IMR-90 (cell line): ENCODE results near the gene SERINC3. TPM values are rescaled to one million over a fixed set of nuclear protein-coding genes. Genes with fewer than 3 reads are reported as not detected.

Source experiments
- ATAC-seq: fragments of 200-7000 bp; cut with Tn5 transposase; 2 replicates; pipeline ENCODE4 v1.9.1; 2020; ENCODE audit warnings: low read depth, mild to moderate bottlenecking, moderate library complexity
- BruUV-seq: library from RNA; stranded (reverse); fragments of 400-500 nt; replicated peaks from 2 replicates; lab custom pipeline; 2021; lab: Mats Ljungman, UMichigan
- CTCF ChIA-PET: fragments of 300-600 bp; formaldehyde crosslinking; extraction: SDS; loops from one replicate; lab custom pipeline; 2021; ENCODE audit warnings: antibody characterized with exemption; lab: Yijun Ruan, JAX
- POLR2A ChIA-PET: fragments of 300-600 bp; sonication (Branson Sonifier 250); formaldehyde crosslinking; loops from one replicate; lab custom pipeline; 2022; ENCODE audit warnings: antibody characterized with exemption; ENCODE audit not compliant: unreplicated experiment; lab: Charles Lee
- DNase-seq: peaks from one replicate; pipeline ENCODE4 v3.0.0; 2013
- H2AFZ ChIP-seq: replicated peaks from 2 replicates; pipeline ENCODE3; 2013; ENCODE audit warnings: low read length, mild to moderate bottlenecking; ENCODE audit not compliant: poor library complexity
- H2AK5ac ChIP-seq: 2 replicates; pipeline ENCODE4 v1.6.1; 2013; ENCODE audit warnings: low read depth, low read length, inconsistent platforms
- H2AK9ac ChIP-seq: replicated peaks from 2 replicates; pipeline ENCODE3; 2013; ENCODE audit warnings: mild to moderate bottlenecking, low read depth, low read length, moderate library complexity; ENCODE audit not compliant: poor library complexity
- H2BK120ac ChIP-seq: 2 replicates; pipeline ENCODE4 v1.6.1; 2013; ENCODE audit warnings: low read depth, low read length, inconsistent platforms
- H2BK15ac ChIP-seq: 3 replicates; pipeline ENCODE4 v1.6.1; 2013; ENCODE audit warnings: low read depth, low read length, inconsistent platforms
- H2BK20ac ChIP-seq: 2 replicates; pipeline ENCODE4 v1.6.1; 2013; ENCODE audit warnings: low read depth, mild to moderate bottlenecking, inconsistent platforms, low read length, moderate library complexity
- H2BK5ac ChIP-seq: 2 replicates; pipeline ENCODE4 v1.6.1; 2013; ENCODE audit warnings: mild to moderate bottlenecking, low read depth, low read length, inconsistent platforms; ENCODE audit not compliant: poor library complexity, severe bottlenecking
- H3K14ac ChIP-seq: replicated peaks from 2 replicates; pipeline ENCODE4 v1.6.1; 2013; ENCODE audit warnings: low read depth, low read length, inconsistent platforms
- H3K18ac ChIP-seq: 2 replicates; pipeline ENCODE4 v1.6.1; 2013; ENCODE audit warnings: low read depth, low read length, control low read depth
- H3K23ac ChIP-seq: 2 replicates; pipeline ENCODE4 v1.6.1; 2013; ENCODE audit warnings: low read depth, low read length, inconsistent platforms
- H3K27ac ChIP-seq: 2 replicates; pipeline ENCODE4 v1.5.1; 2013; ENCODE audit warnings: mild to moderate bottlenecking, control low read depth, low read length; ENCODE audit not compliant: insufficient read depth
- H3K27me3 ChIP-seq: 2 replicates; pipeline ENCODE4 v1.6.1; 2013; ENCODE audit warnings: low read length; ENCODE audit not compliant: control insufficient read depth, insufficient read depth
- H3K36me3 ChIP-seq: 2 replicates; pipeline ENCODE4 v1.6.1; 2013; ENCODE audit warnings: low read length, mixed read lengths; ENCODE audit not compliant: control insufficient read depth, insufficient read depth
- H3K4ac ChIP-seq: 2 replicates; pipeline ENCODE4 v1.6.1; 2013; ENCODE audit warnings: low read depth, low read length, inconsistent platforms
- H3K4me1 ChIP-seq: 2 replicates; pipeline ENCODE4 v1.6.1; 2013; ENCODE audit warnings: low read length, mixed read lengths; ENCODE audit not compliant: control insufficient read depth, insufficient read depth
- H3K4me2 ChIP-seq: 2 replicates; pipeline ENCODE4 v1.6.1; 2013; ENCODE audit warnings: low read depth, mild to moderate bottlenecking, control low read depth, low read length, moderate library complexity
- H3K4me3 ChIP-seq: 2 replicates; pipeline ENCODE4 v1.5.1; 2013; ENCODE audit warnings: low read depth, mild to moderate bottlenecking, control low read depth, low read length, moderate library complexity; ENCODE audit not compliant: insufficient read depth
- H3K56ac ChIP-seq: 2 replicates; pipeline ENCODE4 v1.6.1; 2013; ENCODE audit warnings: low read length, inconsistent platforms; ENCODE audit not compliant: insufficient read depth; ENCODE audit errors: extremely low read depth
- H3K79me1 ChIP-seq, 2 experiments: 2 replicates each; pipeline ENCODE4 v1.6.1; 2013; ENCODE audit warnings: low read length in 2 of 2, inconsistent platforms in 1 of 2, low read depth in 1 of 2
- H3K9ac ChIP-seq: 2 replicates; pipeline ENCODE4 v1.6.1; 2013; ENCODE audit warnings: low read depth, low read length, control low read depth
- H3K9me1 ChIP-seq: 2 replicates; pipeline ENCODE4 v1.6.1; 2013; ENCODE audit warnings: low read length, inconsistent platforms; ENCODE audit not compliant: insufficient read depth
- H3K9me3 ChIP-seq: 2 replicates; pipeline ENCODE4 v1.6.1; 2013; ENCODE audit warnings: low read length; ENCODE audit not compliant: control insufficient read depth, insufficient read depth
- H4K20me1 ChIP-seq: 2 replicates; pipeline ENCODE4 v1.6.1; 2013; ENCODE audit warnings: low read length, inconsistent platforms; ENCODE audit not compliant: insufficient read depth
- H4K5ac ChIP-seq: 2 replicates; pipeline ENCODE4 v1.6.1; 2013; ENCODE audit warnings: mild to moderate bottlenecking, low read depth, low read length, control low read depth
- H4K8ac ChIP-seq, 2 experiments: 2 replicates each; pipeline ENCODE4 v1.6.1; 2013; ENCODE audit warnings: low read depth in 2 of 2, low read length in 2 of 2, control low read depth in 1 of 2, inconsistent platforms in 1 of 2
- H4K91ac ChIP-seq: 2 replicates; pipeline ENCODE4 v1.6.1; 2013; ENCODE audit warnings: low read depth, low read length, inconsistent platforms; ENCODE audit not compliant: insufficient read depth
- BHLHE40 ChIP-seq: fragments of 150-350 bp; IDR thresholded peaks from 2 replicates; pipeline ENCODE4 v1.6.1; 2016; ENCODE audit warnings: mild to moderate bottlenecking, low read depth, low read length
- CTCF ChIP-seq: conservative IDR thresholded peaks from 2 replicates; pipeline ENCODE4 v1.5.1; 2012; ENCODE audit warnings: mild to moderate bottlenecking, low read depth, low read length, improper control_type of control experiment
- MXI1 ChIP-seq: IDR thresholded peaks from 2 replicates; pipeline ENCODE4 v1.6.1; 2012; ENCODE audit warnings: low read depth, mild to moderate bottlenecking, low read length, moderate library complexity, borderline replicate concordance
- NFE2L2 ChIP-seq: fragments of 150-350 bp; IDR thresholded peaks from 2 replicates; pipeline ENCODE4 v1.6.1; 2016; ENCODE audit warnings: low read depth, mild to moderate bottlenecking, low read length
- RAD21 ChIP-seq: IDR thresholded peaks from 2 replicates; pipeline ENCODE4 v1.6.1; 2012; ENCODE audit warnings: low read length, improper control_type of control experiment
- RCOR1 ChIP-seq: IDR thresholded peaks from 2 replicates; pipeline ENCODE4 v1.6.1; 2012; ENCODE audit warnings: mild to moderate bottlenecking, low read length, improper control_type of control experiment; ENCODE audit not compliant: insufficient replicate concordance
- RFX5 ChIP-seq: IDR thresholded peaks from 2 replicates; pipeline ENCODE4 v1.8.0; 2012; ENCODE audit warnings: low read depth, mild to moderate bottlenecking, low read length, moderate library complexity
- WGBS, 2 experiments: methylation state at CpG; one replicate each; pipeline versions ENCODE4 v1.1.5 to v1.1.7; 2013; ENCODE audit warnings: missing lambda C conversion rate in 2 of 2; ENCODE audit not compliant: insufficient read length in 1 of 2; ENCODE audit errors: extremely low coverage in 2 of 2; 5-methylcytosine and 5-hydroxymethylcytosine counted together
- dilution Hi-C: fragments of 300-500 bp; cut with HindIII; formaldehyde crosslinking; loops from one replicate; pipeline ENCODE4 v1.14.3; 2018; ENCODE audit warnings: low sequenced_read_pairs; ENCODE audit not compliant: unreplicated experiment
- in situ Hi-C: fragments of 300-500 bp; cut with MboI; formaldehyde crosslinking; loops from 3 replicates; pipeline ENCODE4 v1.14.3; 2019; ENCODE audit warnings: low sequenced_read_pairs, inconsistent platforms, mixed read lengths
- intact Hi-C: fragments of 100-400 bp; cut with micrococcal nuclease; formaldehyde crosslinking; loops from 2 replicates; pipeline ENCODE4 v1.10.0; 2022
- polyA plus RNA-seq, 3 experiments: library from polyadenylated mRNA; depleted of rRNA; stranded (reverse); fragments of >200 nt; gene quantifications; 2 replicates each; pipeline ENCODE4 v1.2.3, GENCODE V29; 2012; ENCODE audit warnings: low replicate concordance in 1 of 3
- total RNA-seq: library from RNA; depleted of rRNA; stranded (reverse); fragments of >200 nt; gene quantifications from 2 replicates; pipeline ENCODE4 v1.2.3, GENCODE V29; 2012

The SERINC3 gene
- total and polyA plus RNA-seq, 2 of the 4 experiments (the other 2 are of a cell fraction) = 101 to 132 TPM

- Histone ChIP-seq H3K9me3 (no peaks in the 10 kb centered on the region), H3K9me1 (peaks cover 14% of the 10 kb centered on the region; the same call in 1 of the 2 replicates), H4K91ac (no peak overlapping the region), H3K36me3 (peaks cover 19% of the 10 kb centered on the region), H3K27ac (no peak overlapping the region), H3K56ac (no peak overlapping the region), H4K8ac (no peak overlapping the region), H3K18ac (no peak overlapping the region), H2BK5ac (no peak overlapping the region), H2BK15ac (no peak overlapping the region), H3K4me3 (no peak overlapping the region), H2AK9ac (no peak overlapping the region), H3K27me3 (no peaks in the 10 kb centered on the region), H3K4me2 (no peak overlapping the region), H2BK20ac (no peak overlapping the region), H2AFZ (no peak overlapping the region), H4K5ac (no peak overlapping the region), H4K20me1 (no peaks in the 10 kb centered on the region; the same call in 1 of the 2 replicates), H2AK5ac (no peak overlapping the region), H3K9ac (no peak overlapping the region), H3K14ac (no peak overlapping the region), H3K79me1 (peaks cover 21 to 49% of the 10 kb centered on the region in 2 experiments), H2BK120ac (no peak overlapping the region), H3K4me1 (peaks cover 4% of the 10 kb centered on the region; the same call in 1 of the 2 replicates), H3K4ac (no peak overlapping the region), H3K23ac (no peak overlapping the region)
- CTCF ChIA-PET = no interaction called here
- intact Hi-C loops = no loop called here
- in situ Hi-C loops = loop anchor here (10.0 to 25.0 kb wide), 3 partner anchors 137 to 1309 kb away; partner anchors contain the start of genes DNTTIP1, OSER1 and WFDC3
- 83% methylated on average over 1 of the region's 6 CpGs; no CpG with 5 or more reads in 1 of the 2 experiments for WGBS, 2 experiments
- POLR2A ChIA-PET = no interaction called here
- dilution Hi-C loops = no loop called here
- TF ChIP-seq CTCF (no peak), RCOR1 (no peak), NFE2L2 (no peak), BHLHE40 (no peak), RAD21 (no peak), RFX5 (no peak), MXI1 (no peak)
- ATAC-seq (no peak), DNase-seq (no peak)
- no TSS peak for BruUV-seq
Observed at GRCh38 chr20:44478206-44478605, 43.7 kb downstream of the SERINC3 start.
